SK-N-SH (cell line): Measurements from ENCODE around the gene RNFT2.

ENCODE experiments used
- EP300 ChIP-seq, 2 experiments: IDR thresholded peaks; 2 replicates each; pipeline versions ENCODE4 v1.4.0 to v1.6.1; 2012; ENCODE audit warnings: borderline replicate concordance in 1 of 2, low read depth in 1 of 2, low read length in 1 of 2
- EZH2phosphoT487 ChIP-seq: fragments of 200-600 bp; sonication (generic); IDR thresholded peaks from 2 replicates; pipeline ENCODE4 v1.6.1; 2017; ENCODE audit warnings: low read depth, mixed run types, mild to moderate bottlenecking, antibody characterized with exemption, moderate library complexity, borderline replicate concordance
- GATA2 ChIP-seq: sonication (generic); formaldehyde crosslinking; IDR thresholded peaks from 2 replicates; pipeline ENCODE4 v1.5.0; 2020; ENCODE audit warnings: mild to moderate bottlenecking, missing genetic modification reagents
- NFIC ChIP-seq: IDR thresholded peaks from 2 replicates; pipeline ENCODE4 v1.4.0; 2012; ENCODE audit warnings: borderline replicate concordance
- PBX3 ChIP-seq: IDR thresholded peaks from 2 replicates; pipeline ENCODE4; 2012
- POLR2AphosphoS5 ChIP-seq: IDR thresholded peaks from 2 replicates; pipeline ENCODE4 v1.6.1; 2012; ENCODE audit warnings: low read depth, low read length
- RAD21 ChIP-seq: IDR thresholded peaks from 2 replicates; pipeline ENCODE4 v1.6.1; 2012; ENCODE audit warnings: mild to moderate bottlenecking, low read length
- RXRA ChIP-seq: IDR thresholded peaks from 2 replicates; pipeline ENCODE4 v1.4.0; 2012; ENCODE audit warnings: low read depth, mild to moderate bottlenecking, borderline replicate concordance
- USF1 ChIP-seq: IDR thresholded peaks from 2 replicates; pipeline ENCODE4 v1.4.0; 2012; ENCODE audit warnings: low read depth, borderline replicate concordance
- YY1 ChIP-seq: IDR thresholded peaks from 2 replicates; pipeline ENCODE4 v1.4.0; 2012; ENCODE audit warnings: low read depth, mild to moderate bottlenecking
- TF ChIP-seq, protein P1 (sequence below): fragments of 200-600 bp; sonication (generic); IDR thresholded peaks from 2 replicates; pipeline ENCODE4 v1.6.1; 2017; ENCODE audit warnings: antibody characterized with exemption, mild to moderate bottlenecking, moderate library complexity
- TF ChIP-seq, protein P2 (sequence below): fragments of 150-350 bp; IDR thresholded peaks from 2 replicates; pipeline ENCODE4 v1.6.1; 2017; ENCODE audit warnings: antibody characterized with exemption, low read length, low read depth, borderline replicate concordance
- TF ChIP-seq, protein P3 (sequence below): IDR thresholded peaks from 2 replicates; pipeline ENCODE4 v1.4.0; 2012; ENCODE audit warnings: low read depth
- TF ChIP-seq, protein P4 (sequence below): IDR thresholded peaks from 2 replicates; pipeline ENCODE4 v1.6.1; 2012; ENCODE audit warnings: mild to moderate bottlenecking, low read depth, low read length, moderate library complexity

GRCh38 chr12:116863275-116863767 lies 125.2 kb downstream of the RNFT2 start:
- TF ChIP-seq, protein P1, sequence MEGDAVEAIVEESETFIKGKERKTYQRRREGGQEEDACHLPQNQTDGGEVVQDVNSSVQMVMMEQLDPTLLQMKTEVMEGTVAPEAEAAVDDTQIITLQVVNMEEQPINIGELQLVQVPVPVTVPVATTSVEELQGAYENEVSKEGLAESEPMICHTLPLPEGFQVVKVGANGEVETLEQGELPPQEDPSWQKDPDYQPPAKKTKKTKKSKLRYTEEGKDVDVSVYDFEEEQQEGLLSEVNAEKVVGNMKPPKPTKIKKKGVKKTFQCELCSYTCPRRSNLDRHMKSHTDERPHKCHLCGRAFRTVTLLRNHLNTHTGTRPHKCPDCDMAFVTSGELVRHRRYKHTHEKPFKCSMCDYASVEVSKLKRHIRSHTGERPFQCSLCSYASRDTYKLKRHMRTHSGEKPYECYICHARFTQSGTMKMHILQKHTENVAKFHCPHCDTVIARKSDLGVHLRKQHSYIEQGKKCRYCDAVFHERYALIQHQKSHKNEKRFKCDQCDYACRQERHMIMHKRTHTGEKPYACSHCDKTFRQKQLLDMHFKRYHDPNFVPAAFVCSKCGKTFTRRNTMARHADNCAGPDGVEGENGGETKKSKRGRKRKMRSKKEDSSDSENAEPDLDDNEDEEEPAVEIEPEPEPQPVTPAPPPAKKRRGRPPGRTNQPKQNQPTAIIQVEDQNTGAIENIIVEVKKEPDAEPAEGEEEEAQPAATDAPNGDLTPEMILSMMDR, result peak; percentile 62
- TF ChIP-seq POLR2AphosphoS5, result no peak
- TF ChIP-seq, protein P2, sequence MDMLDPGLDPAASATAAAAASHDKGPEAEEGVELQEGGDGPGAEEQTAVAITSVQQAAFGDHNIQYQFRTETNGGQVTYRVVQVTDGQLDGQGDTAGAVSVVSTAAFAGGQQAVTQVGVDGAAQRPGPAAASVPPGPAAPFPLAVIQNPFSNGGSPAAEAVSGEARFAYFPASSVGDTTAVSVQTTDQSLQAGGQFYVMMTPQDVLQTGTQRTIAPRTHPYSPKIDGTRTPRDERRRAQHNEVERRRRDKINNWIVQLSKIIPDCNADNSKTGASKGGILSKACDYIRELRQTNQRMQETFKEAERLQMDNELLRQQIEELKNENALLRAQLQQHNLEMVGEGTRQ, result no peak
- no peak for TF ChIP-seq GATA2 (CRISPR knock-in tag)
- TF ChIP-seq NFIC, result no peak
- no peak; the same call in 1 of the 2 replicates for TF ChIP-seq PBX3
- TF ChIP-seq YY1, result no peak
- no peak for TF ChIP-seq EP300 (IDR thresholded peaks at IDR 0.05; ENCODE audit: borderline replicate concordance in 1 of 2, low read depth in 1 of 2, low read length in 1 of 2)
- no peak for TF ChIP-seq EZH2phosphoT487
- no peak for TF ChIP-seq RXRA
- TF ChIP-seq USF1, result no peak
- TF ChIP-seq, protein P3, sequence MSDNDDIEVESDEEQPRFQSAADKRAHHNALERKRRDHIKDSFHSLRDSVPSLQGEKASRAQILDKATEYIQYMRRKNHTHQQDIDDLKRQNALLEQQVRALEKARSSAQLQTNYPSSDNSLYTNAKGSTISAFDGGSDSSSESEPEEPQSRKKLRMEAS, result no peak
- TF ChIP-seq, protein P4, sequence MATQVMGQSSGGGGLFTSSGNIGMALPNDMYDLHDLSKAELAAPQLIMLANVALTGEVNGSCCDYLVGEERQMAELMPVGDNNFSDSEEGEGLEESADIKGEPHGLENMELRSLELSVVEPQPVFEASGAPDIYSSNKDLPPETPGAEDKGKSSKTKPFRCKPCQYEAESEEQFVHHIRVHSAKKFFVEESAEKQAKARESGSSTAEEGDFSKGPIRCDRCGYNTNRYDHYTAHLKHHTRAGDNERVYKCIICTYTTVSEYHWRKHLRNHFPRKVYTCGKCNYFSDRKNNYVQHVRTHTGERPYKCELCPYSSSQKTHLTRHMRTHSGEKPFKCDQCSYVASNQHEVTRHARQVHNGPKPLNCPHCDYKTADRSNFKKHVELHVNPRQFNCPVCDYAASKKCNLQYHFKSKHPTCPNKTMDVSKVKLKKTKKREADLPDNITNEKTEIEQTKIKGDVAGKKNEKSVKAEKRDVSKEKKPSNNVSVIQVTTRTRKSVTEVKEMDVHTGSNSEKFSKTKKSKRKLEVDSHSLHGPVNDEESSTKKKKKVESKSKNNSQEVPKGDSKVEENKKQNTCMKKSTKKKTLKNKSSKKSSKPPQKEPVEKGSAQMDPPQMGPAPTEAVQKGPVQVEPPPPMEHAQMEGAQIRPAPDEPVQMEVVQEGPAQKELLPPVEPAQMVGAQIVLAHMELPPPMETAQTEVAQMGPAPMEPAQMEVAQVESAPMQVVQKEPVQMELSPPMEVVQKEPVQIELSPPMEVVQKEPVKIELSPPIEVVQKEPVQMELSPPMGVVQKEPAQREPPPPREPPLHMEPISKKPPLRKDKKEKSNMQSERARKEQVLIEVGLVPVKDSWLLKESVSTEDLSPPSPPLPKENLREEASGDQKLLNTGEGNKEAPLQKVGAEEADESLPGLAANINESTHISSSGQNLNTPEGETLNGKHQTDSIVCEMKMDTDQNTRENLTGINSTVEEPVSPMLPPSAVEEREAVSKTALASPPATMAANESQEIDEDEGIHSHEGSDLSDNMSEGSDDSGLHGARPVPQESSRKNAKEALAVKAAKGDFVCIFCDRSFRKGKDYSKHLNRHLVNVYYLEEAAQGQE, result no peak
- TF ChIP-seq RAD21, result no peak
